Stimulated activated CD8-positive, alpha-beta memory T cell treated with anti-CD3 and anti-CD28 coated beads, Interleukin-2, amount 100 ng/mL, for 1 hour (primary cell): ENCODE data around the gene PFAS.
"Not testable (repeated sequence)": the region's sequence is repeated elsewhere in the genome, so short reads cannot be mapped to it uniquely, and the experiment has no call there.

Experiments used
- DNase-seq, 2 donors: peaks; one replicate each; pipeline ENCODE4 v3.0.0-alpha.2; 2020; ENCODE audit warnings: low read depth in 2 of 2

Gene PFAS, protein sequence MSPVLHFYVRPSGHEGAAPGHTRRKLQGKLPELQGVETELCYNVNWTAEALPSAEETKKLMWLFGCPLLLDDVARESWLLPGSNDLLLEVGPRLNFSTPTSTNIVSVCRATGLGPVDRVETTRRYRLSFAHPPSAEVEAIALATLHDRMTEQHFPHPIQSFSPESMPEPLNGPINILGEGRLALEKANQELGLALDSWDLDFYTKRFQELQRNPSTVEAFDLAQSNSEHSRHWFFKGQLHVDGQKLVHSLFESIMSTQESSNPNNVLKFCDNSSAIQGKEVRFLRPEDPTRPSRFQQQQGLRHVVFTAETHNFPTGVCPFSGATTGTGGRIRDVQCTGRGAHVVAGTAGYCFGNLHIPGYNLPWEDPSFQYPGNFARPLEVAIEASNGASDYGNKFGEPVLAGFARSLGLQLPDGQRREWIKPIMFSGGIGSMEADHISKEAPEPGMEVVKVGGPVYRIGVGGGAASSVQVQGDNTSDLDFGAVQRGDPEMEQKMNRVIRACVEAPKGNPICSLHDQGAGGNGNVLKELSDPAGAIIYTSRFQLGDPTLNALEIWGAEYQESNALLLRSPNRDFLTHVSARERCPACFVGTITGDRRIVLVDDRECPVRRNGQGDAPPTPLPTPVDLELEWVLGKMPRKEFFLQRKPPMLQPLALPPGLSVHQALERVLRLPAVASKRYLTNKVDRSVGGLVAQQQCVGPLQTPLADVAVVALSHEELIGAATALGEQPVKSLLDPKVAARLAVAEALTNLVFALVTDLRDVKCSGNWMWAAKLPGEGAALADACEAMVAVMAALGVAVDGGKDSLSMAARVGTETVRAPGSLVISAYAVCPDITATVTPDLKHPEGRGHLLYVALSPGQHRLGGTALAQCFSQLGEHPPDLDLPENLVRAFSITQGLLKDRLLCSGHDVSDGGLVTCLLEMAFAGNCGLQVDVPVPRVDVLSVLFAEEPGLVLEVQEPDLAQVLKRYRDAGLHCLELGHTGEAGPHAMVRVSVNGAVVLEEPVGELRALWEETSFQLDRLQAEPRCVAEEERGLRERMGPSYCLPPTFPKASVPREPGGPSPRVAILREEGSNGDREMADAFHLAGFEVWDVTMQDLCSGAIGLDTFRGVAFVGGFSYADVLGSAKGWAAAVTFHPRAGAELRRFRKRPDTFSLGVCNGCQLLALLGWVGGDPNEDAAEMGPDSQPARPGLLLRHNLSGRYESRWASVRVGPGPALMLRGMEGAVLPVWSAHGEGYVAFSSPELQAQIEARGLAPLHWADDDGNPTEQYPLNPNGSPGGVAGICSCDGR (N-terminal part only)

DNA sequence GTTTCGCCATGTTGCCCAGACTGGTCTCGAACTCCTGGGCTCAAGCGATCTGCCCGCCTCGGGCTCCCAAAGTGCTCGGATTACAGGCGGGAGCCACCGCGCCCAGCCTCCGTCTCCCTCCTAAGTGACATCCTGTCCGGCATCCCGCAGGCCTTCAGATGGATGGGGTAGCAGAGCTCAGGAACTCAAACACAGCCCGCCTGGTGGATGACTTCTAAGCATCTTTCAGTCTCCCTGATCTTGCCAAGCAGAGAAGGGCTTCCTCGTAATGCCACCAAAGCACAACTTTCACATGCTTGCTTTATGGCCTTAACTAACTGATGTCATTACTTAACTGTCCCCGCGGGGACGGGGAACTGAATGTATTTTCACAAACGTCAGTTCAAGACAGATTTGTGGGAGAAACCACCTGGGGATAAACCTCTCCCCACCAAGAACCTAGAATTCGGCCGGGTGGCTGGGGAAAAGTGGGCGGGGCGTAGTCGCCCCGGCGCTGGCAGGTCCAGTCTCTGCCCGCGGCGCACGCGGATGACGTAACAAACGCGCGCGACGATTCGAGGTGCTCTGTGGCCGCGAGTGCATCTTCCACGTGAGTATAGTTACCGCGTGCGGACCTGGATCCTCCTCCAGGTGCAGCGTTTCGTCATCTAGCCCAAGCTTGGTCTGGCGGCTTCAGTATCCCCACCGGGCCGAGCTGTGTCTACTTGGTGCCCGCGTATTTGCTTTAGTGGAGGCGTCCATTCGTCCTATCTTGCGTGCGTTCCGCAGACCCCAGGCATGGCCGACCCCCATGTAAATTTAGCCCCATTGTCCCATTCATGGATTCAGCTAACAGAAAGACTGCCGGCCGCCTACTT is at the start of gene PFAS:
Gene PFAS (plus strand): TSS at position 539 of the 857 bp plus-strand sequence. CDS start 4,649 bp downstream, outside the sequence.
- DNase-seq: peak; percentile 92 to 95

DNA sequence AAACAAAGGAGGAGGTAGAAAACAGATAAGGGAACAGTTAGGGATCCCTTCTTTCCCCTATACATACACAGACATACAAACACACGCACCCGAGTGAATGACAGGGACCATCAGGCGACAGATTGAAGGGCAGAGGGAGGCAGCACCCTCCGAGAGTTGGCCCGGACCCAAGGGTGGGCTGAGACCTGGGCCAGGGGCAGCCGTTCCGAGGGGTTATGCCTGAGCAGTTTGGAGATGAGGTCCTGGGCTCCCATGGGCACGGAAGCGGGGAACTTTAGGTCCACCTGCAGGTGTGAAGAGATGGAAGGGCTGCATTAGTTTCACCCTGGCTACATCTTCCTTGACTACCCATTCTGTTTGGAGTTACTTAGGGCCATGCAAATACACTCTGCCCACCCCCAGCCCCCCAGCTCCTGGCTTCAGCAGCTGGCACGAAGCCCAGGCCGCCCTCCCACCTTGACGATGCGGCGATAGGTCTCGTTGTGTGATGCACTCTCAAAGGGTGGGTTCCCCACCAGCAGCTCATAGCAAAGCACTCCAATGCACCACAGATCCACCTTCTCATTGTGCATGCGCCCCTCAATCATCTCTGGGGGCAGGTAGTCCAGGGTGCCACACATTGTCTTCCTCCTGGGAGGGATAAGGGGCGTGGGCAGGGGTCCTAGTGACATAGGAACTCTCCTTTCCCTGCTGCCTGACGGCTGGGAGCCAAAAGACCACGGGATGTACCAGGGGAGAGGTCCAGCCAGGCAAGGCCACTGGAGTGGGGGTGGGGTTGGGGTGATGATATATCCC is 44.1 kb upstream of the PFAS start:
- no peak for DNase-seq

DNA sequence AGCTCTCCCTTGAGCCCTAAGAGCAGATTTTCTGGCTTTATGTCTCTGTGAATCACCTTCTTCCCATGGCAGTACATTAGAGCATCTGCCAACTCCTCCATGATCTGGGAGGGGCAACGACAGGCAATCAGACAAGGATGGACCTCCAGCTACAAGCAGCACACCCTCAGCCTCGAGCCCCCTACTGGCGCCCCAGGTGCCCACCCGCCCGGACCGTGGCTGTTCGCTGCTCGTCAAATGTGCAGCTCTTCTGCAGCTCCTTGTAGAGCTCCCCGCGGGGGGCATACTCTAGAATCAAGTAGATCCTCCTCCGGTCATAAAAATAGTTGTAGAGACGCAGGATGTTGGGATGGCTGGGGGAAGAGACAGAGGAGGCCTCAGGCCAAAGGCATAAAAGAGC is 42.6 kb upstream of the PFAS start:
- DNase-seq: no peak

DNA sequence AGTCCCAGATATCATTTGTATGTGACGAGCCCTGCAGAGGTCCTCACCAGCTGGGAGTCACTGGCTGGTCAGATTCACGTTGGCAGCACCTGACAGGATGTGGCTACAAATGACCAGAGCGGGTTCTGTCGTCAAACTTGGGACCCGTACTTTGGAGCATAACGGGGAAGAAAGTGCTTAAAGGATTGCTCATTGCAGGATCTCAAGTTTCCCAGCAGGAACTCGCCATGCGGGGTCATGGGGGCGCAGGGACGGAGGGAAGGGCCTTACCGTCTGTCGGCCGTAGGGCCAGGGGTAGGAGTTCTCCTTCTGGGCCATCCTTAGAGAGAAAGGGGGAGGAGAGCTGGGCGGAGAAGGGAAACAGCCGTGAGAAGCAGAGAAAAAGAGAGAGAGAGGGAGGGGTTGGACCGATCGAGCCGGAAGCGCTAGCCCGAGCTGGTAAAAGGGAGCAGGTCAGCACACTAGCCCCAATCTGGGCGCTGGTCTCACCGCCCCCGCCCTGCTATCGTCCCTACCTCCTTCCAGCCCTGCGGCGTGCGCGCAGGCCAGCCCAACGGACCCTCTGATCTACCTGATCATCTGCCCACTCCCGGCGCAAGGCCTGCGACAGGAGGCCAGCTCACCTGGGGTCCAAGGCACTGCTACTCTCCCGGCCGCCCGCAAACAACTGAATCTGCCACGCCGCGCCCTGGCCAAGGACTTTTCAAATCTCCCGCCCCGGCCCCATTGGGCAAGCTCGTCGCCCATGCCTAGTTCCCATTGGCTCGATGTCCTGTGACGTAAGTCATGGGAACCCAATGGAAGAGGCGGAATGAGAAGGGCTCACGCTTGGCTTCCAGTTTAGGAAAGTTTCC is 39.0 kb upstream of the PFAS start, which contains the start of gene AURKB:
Gene AURKB (minus strand): TSS at position 669 of the 854 bp plus-strand sequence. CDS start 351 bp downstream, at position 318.
- DNase-seq: peak; percentile 77 to 85

DNA sequence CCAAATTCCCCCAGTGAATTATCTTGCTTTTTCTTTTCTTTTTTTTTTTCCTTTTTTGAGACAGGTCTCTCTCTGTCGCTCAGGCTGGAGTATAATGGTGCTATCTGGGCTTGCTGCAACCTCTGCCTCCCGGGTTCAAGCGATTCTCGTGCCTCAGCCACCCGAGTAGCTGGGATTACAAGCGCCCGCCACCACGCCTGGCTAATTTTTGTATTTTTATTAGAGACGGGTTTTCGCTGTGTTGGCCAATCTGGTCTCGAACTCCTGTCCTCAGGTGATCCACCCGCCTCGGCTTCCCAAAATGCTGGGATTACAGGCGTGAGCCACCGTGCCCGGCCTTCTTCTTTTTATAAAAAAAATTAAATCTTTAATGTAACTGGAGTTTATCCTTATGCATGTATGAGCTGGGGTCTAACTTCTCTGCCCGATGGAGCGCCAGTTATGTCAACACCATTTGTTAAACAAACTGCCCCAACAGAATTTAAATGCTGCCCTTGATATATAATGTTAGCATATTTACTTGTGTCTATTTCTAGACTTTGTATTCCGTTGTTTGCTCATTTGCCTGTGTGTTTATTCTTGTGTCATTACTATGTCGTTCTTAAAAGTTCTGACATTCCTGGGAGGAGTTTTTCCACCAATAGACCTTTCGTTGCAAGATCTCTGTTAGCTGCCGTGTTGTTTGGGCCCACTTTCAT is 38.2 kb upstream of the PFAS start:
- DNase-seq: no peak

DNA sequence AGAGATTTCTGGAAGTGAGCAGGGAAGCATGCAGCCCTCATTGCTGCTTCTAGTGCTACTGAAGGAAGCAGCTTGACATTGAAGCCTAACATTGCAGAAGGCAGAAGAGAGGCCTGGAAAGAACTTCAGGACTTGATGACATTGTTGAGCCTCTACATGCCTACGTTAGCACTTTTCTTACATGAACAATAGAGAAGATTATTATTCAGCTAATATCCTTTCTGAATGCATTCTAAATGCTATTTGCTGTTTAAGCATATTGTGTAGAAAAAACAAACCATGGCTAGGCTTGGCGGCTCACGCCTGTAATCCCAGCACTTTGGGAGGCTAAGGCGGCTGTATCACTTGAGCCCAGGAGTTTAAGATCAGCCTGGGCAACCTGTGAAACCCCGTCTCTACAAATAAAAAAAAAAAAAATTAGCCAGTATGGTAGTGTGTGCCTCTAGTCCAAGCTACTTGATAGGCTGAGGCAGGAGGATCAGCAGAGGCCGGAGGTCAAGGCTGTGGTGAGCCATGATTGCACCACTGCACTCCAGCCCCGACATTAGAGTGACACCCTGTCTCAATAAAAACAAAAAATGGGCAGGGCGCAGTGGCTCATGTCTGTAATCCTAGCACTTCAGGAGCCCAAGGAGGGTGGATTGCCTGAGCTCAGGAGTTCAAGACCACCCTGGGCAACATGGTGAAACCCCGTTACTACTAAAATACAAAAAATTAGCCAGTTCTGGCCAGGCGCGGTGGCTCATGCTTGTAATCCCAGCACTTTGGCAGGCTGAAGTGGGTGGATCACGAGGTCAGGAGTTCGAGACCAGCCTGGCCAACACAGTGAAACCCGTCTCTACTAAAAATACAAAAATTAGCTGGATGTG is 36.5 kb upstream of the PFAS start:
- no peak for DNase-seq

DNA sequence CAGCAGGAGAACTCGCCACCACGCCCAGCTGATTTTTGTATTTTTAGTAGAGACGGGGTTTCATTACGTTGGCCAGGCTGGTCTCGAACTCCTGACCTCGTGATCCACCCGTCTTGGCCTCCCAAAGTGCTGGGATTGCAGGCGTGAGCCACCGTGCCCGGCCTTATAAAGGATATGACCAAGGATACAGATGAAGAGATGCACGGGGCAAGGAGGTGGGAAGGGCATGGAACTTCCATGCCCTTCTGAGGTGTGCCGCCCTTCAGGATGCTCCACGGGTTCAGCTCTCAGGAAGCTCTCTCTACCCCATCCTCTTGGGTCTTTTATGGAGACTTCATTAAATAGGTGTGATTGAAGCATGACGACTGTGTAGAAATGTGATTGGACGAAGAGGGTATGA is 35.1 kb upstream of the PFAS start:
- DNase-seq: not testable (repeated sequence)

DNA sequence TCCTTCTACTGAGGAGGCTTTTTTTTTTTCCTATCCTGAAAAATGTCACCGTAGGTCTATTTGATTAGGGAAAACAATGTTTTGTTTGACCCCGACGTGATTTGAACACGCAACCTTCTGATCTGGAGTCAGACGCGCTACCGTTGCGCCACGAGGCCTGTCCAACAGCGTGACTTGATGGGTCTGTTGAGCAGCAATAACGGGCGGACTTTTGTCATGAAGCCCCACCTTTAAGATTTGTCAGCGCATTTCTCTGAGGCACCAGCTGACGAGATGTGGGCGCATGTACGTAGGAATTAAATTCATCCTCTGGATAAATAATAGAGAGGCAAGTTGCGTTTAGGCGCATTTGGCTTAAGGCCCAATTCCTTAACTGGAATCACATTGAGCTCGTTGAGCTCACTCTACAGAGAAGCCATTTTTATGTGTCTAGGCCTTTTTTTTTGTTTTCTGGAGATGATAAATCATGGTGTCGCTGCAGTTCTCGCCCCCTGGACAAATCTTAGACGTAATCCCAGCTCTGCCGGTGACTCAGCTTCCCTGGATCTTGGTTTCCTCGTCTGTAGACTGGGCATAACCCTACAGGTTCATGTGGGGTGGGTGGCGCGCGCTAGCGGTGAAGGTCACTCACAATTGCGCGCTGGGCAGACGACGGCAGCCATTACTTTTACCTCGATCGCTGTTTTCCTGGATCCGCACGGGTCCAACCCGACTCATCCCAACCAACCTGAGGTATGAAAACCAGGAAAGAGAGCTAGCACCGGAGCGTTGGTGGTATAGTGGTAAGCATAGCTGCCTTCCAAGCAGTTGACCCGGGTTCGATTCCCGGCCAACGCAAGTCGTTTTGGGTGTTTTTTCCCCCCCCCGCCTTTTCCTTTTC is 28.1 kb upstream of the PFAS start:
- peak; percentile 73 to 76 for DNase-seq

DNA sequence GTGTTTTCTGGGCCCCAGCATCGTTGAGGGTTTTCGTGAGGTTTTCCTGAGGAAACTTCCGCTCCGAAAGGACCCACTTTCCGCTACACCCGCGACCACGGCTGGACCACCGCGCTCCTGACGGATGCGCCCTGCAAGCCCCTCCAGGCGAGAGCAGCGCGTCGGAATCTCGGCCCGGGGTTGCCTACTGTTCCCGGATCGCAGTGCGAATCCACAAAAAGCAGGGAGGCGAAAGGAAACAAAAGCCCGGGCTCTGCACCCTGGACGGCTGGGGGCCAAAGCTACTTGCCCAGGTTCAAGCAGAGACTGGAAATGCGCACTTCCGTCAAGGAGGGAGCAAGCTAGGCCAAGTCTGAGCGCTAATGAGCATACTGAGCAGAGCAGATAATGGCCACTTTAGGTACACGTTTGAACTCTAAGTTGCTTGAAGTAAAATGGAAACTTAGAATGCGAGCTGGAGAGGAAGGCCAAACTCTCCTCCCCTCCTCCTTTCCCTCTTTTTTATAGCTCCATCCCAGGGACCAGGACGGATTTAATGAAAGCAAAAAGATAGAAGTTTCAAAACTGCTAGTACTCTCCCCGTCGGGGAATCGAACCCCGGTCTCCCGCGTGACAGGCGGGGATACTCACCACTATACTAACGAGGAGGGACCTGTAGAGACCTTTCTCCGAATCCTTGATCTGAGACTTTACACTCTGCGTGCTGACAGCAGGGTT is 27.3 kb upstream of the PFAS start:
- peak; percentile 80 to 83 for DNase-seq

DNA sequence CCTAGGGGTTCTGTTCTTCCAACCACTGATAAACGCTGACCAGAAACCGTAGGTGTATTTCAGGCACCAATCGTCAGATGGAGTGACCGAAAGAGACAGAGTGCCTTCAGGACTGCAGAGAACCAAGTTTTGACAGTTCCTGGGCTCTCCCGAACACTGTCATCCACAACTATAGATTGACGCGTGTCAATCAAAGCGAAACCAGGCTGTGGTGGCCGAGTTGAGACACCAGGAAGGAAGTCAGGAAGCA is 26.8 kb upstream of the PFAS start:
- no peak for DNase-seq

DNA sequence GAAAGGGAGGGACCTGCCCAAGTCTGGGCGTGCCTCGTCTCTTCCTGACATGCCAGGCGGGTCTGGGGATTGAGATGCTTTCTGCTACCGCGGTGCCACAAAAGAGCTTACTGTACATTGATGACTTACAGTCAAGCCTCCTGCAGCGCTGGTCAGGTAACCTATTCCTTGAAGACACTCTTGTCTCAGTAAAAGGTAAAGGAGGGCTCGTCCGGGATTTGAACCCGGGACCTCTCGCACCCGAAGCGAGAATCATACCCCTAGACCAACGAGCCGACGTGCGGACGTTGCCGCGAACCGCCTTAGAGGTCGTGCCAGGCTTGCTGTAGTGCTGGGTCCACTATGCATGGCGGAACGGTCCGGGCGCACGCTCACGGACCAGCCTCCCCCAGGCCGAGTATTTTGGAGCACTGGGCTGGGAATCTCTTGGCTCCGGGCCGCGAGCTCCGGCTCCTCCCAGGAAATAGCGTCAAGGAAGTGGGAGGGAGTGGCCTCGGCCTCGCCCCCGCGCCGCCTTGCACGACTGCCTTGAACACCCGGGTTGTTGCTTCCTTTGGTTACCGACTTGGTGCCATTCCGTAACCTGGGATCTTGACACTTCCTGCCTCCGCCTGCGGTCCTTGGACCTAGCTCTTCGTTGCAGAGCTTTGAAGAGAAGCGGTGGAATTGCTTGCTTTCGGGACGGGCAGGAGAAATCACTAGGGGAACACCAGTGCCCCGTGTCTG is 26.3 kb upstream of the PFAS start:
- peak; percentile 80 to 81 for DNase-seq

DNA sequence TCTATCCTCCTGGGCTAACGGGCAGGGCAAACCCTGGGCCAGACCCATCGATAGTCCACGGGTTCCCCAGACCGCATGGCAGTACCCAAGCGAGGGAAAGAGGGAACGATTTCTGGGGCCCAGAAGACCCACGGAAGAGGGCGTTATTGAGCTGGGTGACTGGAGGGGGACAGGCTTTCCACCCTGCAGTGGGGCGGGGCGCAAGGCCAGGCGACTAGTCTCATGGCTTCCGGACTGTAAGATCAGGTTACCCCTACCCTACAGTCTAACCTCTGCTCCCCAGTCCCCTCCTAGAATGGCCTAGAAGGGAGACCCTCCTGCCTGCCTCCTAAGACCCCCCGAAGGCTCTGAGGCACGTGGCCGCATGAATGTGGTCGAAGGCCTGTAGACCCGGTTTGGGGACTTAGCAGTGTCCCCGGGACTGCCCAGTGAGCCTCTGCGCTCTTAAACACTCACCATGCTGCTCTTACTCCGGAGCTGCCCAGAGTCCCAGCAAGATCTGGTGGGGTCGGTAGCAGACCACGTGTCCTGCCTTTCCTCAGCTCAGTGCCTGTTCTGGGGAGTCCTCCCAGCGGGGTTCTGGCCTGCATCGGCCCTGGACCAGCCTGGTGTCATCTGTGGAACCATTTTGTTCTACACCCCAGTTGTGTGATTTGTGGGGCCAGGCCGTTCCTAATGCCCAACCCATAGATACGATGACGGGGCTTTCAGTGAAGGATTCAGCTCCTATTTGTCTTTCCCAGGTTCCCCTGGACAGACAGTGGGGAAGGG is 25.5 kb upstream of the PFAS start:
- peak in 1 of 2 donors; percentile 29 for DNase-seq

DNA sequence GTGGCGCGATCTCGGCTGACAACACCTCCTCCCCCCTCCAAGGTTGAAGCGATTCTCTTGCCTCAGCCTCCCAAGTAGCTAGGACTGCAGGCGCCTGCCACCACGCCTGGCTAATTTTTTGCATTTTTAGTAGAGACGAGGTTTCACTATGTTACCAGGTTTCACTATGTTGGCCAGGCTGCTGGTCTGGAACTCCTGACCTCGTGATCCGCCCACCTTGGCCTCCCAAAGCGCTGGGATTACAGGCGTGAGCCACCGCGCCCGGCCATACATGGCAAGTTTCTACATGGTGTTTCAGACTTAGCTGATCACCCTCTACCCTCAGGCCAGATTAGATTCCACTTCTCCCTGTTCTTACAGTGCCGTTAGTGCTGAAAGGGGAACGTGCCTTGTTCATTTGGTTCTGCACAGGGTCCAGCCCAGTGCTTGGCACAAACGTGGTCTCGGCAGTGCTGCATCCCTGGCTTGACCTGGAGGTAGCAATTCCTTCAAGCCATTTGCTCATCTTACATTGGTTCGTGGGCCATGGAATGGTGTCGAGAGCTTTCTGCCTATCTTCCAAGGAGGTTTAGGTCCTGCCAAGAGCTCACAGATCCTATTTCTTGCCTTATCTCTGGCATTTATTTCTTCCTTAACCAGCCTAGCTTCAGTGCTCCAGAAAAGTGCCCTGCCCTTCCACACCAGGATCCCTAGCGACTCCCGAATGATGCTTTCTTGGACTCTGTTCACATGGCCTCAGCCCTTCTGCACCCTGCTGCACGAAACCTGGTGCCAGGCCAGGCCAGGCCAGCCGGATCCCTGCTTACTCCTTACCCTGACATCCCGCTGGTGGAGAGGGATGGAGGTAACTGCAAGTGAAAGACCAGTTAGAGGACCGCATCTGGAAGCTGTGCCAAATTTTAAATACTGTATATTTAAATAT is 23.9 kb upstream of the PFAS start:
- no peak for DNase-seq
